Trophoblast cell (in vitro differentiated cells and primary cell): ENCODE data around the gene SWI5.

Source experiments
- DNase-seq, 2 donors: peaks; one replicate each; pipeline ENCODE4 v3.0.0-alpha.2; 2016
- H2AFZ ChIP-seq: 2 replicates; pipeline ENCODE4 v1.6.1; 2013; ENCODE audit warnings: low read length, moderate library complexity, mild to moderate bottlenecking; ENCODE audit not compliant: insufficient read depth, poor library complexity
- H2AK5ac ChIP-seq: 2 replicates; pipeline ENCODE4 v1.6.1; 2013; ENCODE audit warnings: mild to moderate bottlenecking, low read length
- H2BK120ac ChIP-seq: 2 replicates; pipeline ENCODE4 v1.6.1; 2013; ENCODE audit warnings: low read length, mild to moderate bottlenecking, moderate library complexity; ENCODE audit not compliant: insufficient read depth, poor library complexity
- H2BK12ac ChIP-seq: 2 replicates; pipeline ENCODE4 v1.6.1; 2013; ENCODE audit warnings: mild to moderate bottlenecking, low read length, moderate library complexity
- H2BK5ac ChIP-seq: 2 replicates; pipeline ENCODE4 v1.6.1; 2013; ENCODE audit warnings: low read length, low read depth, moderate library complexity, mild to moderate bottlenecking; ENCODE audit not compliant: poor library complexity
- H3K14ac ChIP-seq: 2 replicates; pipeline ENCODE4 v1.6.1; 2013; ENCODE audit warnings: mild to moderate bottlenecking, low read length
- H3K18ac ChIP-seq: 2 replicates; pipeline ENCODE4 v1.6.1; 2013; ENCODE audit warnings: mild to moderate bottlenecking, low read length
- H3K23ac ChIP-seq: 2 replicates; pipeline ENCODE4 v1.6.1; 2013; ENCODE audit warnings: low read length
- H3K27ac ChIP-seq: 2 replicates; pipeline ENCODE4 v1.5.1; 2013; ENCODE audit warnings: low read depth, mild to moderate bottlenecking, inconsistent platforms, low read length, moderate library complexity
- H3K27me3 ChIP-seq: 2 replicates; pipeline ENCODE4 v1.6.1; 2013; ENCODE audit warnings: inconsistent platforms, mild to moderate bottlenecking, low read length, moderate library complexity; ENCODE audit not compliant: insufficient read depth
- H3K36me3 ChIP-seq, 2 experiments: 1 replicate in 1 of 2; 2 replicates in 1 of 2; pipeline ENCODE4 v1.6.1; 2013; ENCODE audit warnings: low read length in 2 of 2, mild to moderate bottlenecking in 2 of 2, moderate library complexity in 1 of 2; ENCODE audit not compliant: insufficient read depth in 2 of 2, control insufficient read depth in 1 of 2
- H3K4ac ChIP-seq: 2 replicates; pipeline ENCODE4 v1.6.1; 2013; ENCODE audit warnings: low read depth, mild to moderate bottlenecking, low read length, moderate library complexity
- H3K4me1 ChIP-seq, 2 experiments: 1 replicate in 1 of 2; 2 replicates in 1 of 2; pipeline ENCODE4 v1.6.1; 2013; ENCODE audit warnings: low read length in 2 of 2, mild to moderate bottlenecking in 2 of 2, moderate library complexity in 1 of 2; ENCODE audit not compliant: insufficient read depth in 2 of 2, control insufficient read depth in 1 of 2
- H3K4me2 ChIP-seq: 2 replicates; pipeline ENCODE4 v1.6.1; 2013; ENCODE audit warnings: inconsistent platforms, mild to moderate bottlenecking, low read length, moderate library complexity
- H3K4me3 ChIP-seq: 2 replicates; pipeline ENCODE4 v1.5.1; 2013; ENCODE audit warnings: mild to moderate bottlenecking, low read depth, low read length, inconsistent platforms
- H3K79me1 ChIP-seq: one replicate; pipeline ENCODE4 v1.6.1; 2013; ENCODE audit warnings: low read length
- H3K79me2 ChIP-seq: 2 replicates; pipeline ENCODE4 v1.6.1; 2013; ENCODE audit warnings: low read length, mild to moderate bottlenecking; ENCODE audit not compliant: control insufficient read depth, insufficient read depth, poor library complexity
- H3K9ac ChIP-seq: 2 replicates; pipeline ENCODE4 v1.6.1; 2013; ENCODE audit warnings: mild to moderate bottlenecking, low read length
- H3K9me3 ChIP-seq: 2 replicates; pipeline ENCODE4 v1.6.1; 2013; ENCODE audit warnings: low read depth, mild to moderate bottlenecking, control low read depth, inconsistent platforms, low read length; ENCODE audit not compliant: insufficient read depth
- H4K12ac ChIP-seq: 2 replicates; pipeline ENCODE4 v1.6.1; 2013; ENCODE audit warnings: low read depth, mild to moderate bottlenecking, low read length, moderate library complexity
- H4K8ac ChIP-seq: 2 replicates; pipeline ENCODE4 v1.6.1; 2013; ENCODE audit warnings: low read depth, mild to moderate bottlenecking, low read length, moderate library complexity
- H4K91ac ChIP-seq: one replicate; pipeline ENCODE4 v1.6.1; 2013; ENCODE audit warnings: low read depth, mild to moderate bottlenecking, low read length, moderate library complexity
- WGBS: extraction: QIAGEN DNeasy Blood & Tissue Kit; methylation state at CpG from one replicate; pipeline ENCODE4 v1.1.7; 2013; ENCODE audit warnings: missing lambda C conversion rate; ENCODE audit not compliant: insufficient read length, insufficient coverage; ENCODE audit errors: extremely low coverage; 5-methylcytosine and 5-hydroxymethylcytosine counted together

The SWI5 gene

DNA sequence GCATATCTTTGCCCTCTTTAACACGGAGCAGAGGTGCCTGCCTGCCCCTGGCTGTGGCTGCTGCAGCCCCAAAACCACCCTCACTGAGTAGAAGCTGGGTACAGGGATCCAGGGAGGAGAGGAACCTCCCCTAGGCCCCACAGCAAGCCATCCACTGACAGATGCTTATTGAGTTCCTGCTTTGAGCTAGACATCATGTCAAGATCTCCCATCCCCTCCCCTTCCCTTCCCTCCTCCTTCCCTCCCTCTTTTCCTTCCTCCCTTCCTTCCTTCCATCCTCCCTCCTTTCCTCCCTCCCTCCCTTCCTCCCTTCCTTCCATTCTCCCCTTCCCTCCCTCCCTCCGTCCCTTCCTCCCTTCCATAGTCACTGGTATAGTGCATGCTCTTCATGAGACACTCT, 29.6 kb upstream of the SWI5 start:
- peak overlapping the region; percentile 19 for H2AFZ ChIP-seq
- peak overlapping the region; percentile 17 for H3K4ac ChIP-seq
- peak overlapping the region; percentile 72 for H4K8ac ChIP-seq
- H3K18ac ChIP-seq: peak overlapping the region; percentile 37
- H2BK5ac ChIP-seq: no peak overlapping the region
- H2AK5ac ChIP-seq: peak overlapping the region; percentile 44
- no peaks in the 10 kb centered on the region for H3K36me3 ChIP-seq
- H3K23ac ChIP-seq: no peak overlapping the region
- H3K27ac ChIP-seq: peak overlapping the region; percentile 16
- peaks cover 4% of the 10 kb centered on the region for H3K9me3 ChIP-seq
- H2BK12ac ChIP-seq: peak overlapping the region; percentile 47
- peak overlapping the region; percentile 75 for H3K14ac ChIP-seq
- no peak overlapping the region for H3K4me2 ChIP-seq
- no peak overlapping the region for H3K4me3 ChIP-seq
- WGBS: 100% methylated on average over 1 of the region's 2 CpGs
- H3K27me3 ChIP-seq: no peaks in the 10 kb centered on the region
- DNase-seq: no peak
- H4K91ac ChIP-seq: peak overlapping the region; percentile 70
- no peak overlapping the region for H3K9ac ChIP-seq
- peaks cover 16 to 35% of the 10 kb centered on the region in 2 experiments for H3K4me1 ChIP-seq
- peak overlapping the region; percentile 56 for H2BK120ac ChIP-seq
- no peak overlapping the region for H4K12ac ChIP-seq
- H3K79me2 ChIP-seq: peaks cover 3% of the 10 kb centered on the region
- H3K79me1 ChIP-seq: peaks cover 6% of the 10 kb centered on the region

- Histone ChIP-seq H4K91ac (no peak overlapping the region), H3K27ac (no peak overlapping the region), H3K79me1 (peaks cover 6% of the 10 kb centered on the region), H3K23ac (no peak overlapping the region), H4K8ac (no peak overlapping the region), H3K4me1 (peaks cover 16 to 40% of the 10 kb centered on the region in 2 experiments), H2BK5ac (no peak overlapping the region), H3K4ac (no peak overlapping the region), H3K4me3 (no peak overlapping the region), H3K4me2 (no peak overlapping the region), H3K14ac (no peak overlapping the region), H2BK12ac (no peak overlapping the region), H3K36me3 (no peaks in the 10 kb centered on the region), H2AFZ (no peak overlapping the region), H2BK120ac (no peak overlapping the region), H4K12ac (no peak overlapping the region), H3K9me3 (peaks cover 4% of the 10 kb centered on the region), H3K18ac (no peak overlapping the region), H3K9ac (no peak overlapping the region), H2AK5ac (peak overlapping the region; percentile 45), H3K79me2 (peaks cover 3% of the 10 kb centered on the region), H3K27me3 (no peaks in the 10 kb centered on the region)
- DNase-seq: no peak
- no CpG with 5 or more reads among the region's 5 CpGs for WGBS
These were observed 28.8 kb upstream of the SWI5 start for GRCh38 chr9:128247226-128247803.

GRCh38 chr9:128249558-128249907, 26.5 kb upstream of the SWI5 start:
- H3K4me1 ChIP-seq: peaks cover 18 to 38% of the 10 kb centered on the region in 2 experiments
- no peak overlapping the region for H2BK12ac ChIP-seq
- H3K4me2 ChIP-seq: no peak overlapping the region
- H3K79me1 ChIP-seq: peaks cover 6% of the 10 kb centered on the region
- H3K14ac ChIP-seq: no peak overlapping the region
- peaks cover 3% of the 10 kb centered on the region for H3K79me2 ChIP-seq
- H4K8ac ChIP-seq: no peak overlapping the region
- no peak overlapping the region for H4K12ac ChIP-seq
- no peak overlapping the region for H2BK120ac ChIP-seq
- no peak overlapping the region for H4K91ac ChIP-seq
- peaks cover 3 to 4% of the 10 kb centered on the region in 2 experiments for H3K36me3 ChIP-seq
- H2AK5ac ChIP-seq: no peak overlapping the region
- H2BK5ac ChIP-seq: no peak overlapping the region
- no peak overlapping the region for H3K4me3 ChIP-seq
- H3K9me3 ChIP-seq: peaks cover 4% of the 10 kb centered on the region
- no peak overlapping the region for H2AFZ ChIP-seq
- H3K9ac ChIP-seq: no peak overlapping the region
- WGBS: no CpG with 5 or more reads among the region's 8 CpGs
- no peak overlapping the region for H3K27ac ChIP-seq
- H3K18ac ChIP-seq: no peak overlapping the region
- H3K27me3 ChIP-seq: no peaks in the 10 kb centered on the region
- no peak for DNase-seq
- no peak overlapping the region for H3K4ac ChIP-seq
- H3K23ac ChIP-seq: no peak overlapping the region

DNA sequence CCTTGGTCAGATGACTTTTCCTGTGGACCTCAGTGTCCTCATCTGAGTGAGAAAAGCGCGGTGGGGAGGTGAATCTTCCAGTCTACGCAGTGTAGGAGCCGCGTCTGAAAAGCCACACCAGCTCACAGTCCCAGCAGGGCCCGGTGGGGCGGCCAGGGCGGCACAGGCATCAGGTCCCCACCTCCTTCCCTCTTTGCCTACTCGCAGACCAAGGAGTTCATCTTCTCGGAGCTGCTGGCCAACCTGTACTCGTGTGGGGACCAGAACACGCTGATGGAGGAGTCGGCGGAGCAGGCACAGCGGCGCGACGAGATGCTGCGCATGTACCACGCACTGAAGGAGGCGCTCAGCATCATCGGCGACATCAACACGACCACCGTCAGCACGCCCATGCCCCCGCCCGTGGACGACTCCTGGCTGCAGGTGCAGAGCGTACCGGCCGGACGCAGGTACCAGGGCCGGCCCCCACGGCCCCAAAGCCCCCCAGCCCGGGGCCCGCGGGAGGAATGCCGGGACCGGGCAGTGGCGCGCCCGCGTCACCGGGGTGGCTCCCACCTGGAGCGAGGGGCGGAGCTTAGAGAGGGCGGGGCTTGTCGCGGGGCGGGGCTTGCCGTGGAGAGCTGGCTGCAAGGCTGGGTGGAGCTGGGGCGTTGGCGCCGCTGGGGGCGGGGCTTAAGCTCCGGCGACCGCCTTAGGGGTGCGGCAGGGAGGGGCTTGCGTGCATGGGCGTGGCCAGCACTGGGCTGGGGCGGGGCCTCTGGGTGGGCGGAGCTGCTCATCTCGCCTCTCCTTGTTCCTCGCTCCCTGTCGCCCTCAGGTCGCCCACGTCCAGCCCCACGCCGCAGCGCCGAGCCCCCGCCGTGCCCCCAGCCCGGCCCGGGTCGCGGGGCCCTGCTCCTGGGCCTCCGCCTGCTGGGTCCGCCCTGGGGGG, 25.9 kb upstream of the SWI5 start:
- no CpG with 5 or more reads among the region's 81 CpGs for WGBS
- H3K4ac ChIP-seq: no peak overlapping the region

More for the DNA sequence above, 25.9 kb upstream of the SWI5 start:
- Histone ChIP-seq H3K36me3 (peaks cover 3 to 4% of the 10 kb centered on the region in 2 experiments), H3K14ac (no peak overlapping the region), H3K23ac (no peak overlapping the region), H3K79me1 (peaks cover 6% of the 10 kb centered on the region), H3K9ac (no peak overlapping the region), H3K9me3 (peaks cover 4% of the 10 kb centered on the region), H2AK5ac (no peak overlapping the region), H3K18ac (no peak overlapping the region), H3K27me3 (no peaks in the 10 kb centered on the region), H3K4me2 (peak overlapping the region; percentile 64), H3K4me3 (peak overlapping the region; percentile 56), H2BK120ac (peak overlapping the region; percentile 12), H2BK5ac (no peak overlapping the region), H3K27ac (no peak overlapping the region), H2AFZ (peak overlapping the region; percentile 58), H4K8ac (peak overlapping the region; percentile 20), H3K4me1 (peaks cover 17 to 38% of the 10 kb centered on the region in 2 experiments), H4K12ac (no peak overlapping the region), H3K79me2 (peaks cover 3% of the 10 kb centered on the region), H2BK12ac (no peak overlapping the region), H4K91ac (peak overlapping the region; percentile 48)
- peak; percentile 72 to 82 for DNase-seq
